Activated CD4-positive, alpha-beta T cell treated with anti-CD3 and anti-CD28 coated beads, Interleukin-10, Interleukin-2, amounts not matched to agents 100 ng/mL and 50 ng/mL, durations not matched to agents 16 hours and 8 hours (primary cell): ENCODE results near the gene NKD2.

Experiments used
- DNase-seq: peaks from one replicate; pipeline ENCODE4 v3.0.0-alpha.2; 2020

Gene NKD2

GRCh38 chr5:1047332-1047965 is 38.8 kb downstream of the NKD2 start:
- DNase-seq, result no peak

DNA sequence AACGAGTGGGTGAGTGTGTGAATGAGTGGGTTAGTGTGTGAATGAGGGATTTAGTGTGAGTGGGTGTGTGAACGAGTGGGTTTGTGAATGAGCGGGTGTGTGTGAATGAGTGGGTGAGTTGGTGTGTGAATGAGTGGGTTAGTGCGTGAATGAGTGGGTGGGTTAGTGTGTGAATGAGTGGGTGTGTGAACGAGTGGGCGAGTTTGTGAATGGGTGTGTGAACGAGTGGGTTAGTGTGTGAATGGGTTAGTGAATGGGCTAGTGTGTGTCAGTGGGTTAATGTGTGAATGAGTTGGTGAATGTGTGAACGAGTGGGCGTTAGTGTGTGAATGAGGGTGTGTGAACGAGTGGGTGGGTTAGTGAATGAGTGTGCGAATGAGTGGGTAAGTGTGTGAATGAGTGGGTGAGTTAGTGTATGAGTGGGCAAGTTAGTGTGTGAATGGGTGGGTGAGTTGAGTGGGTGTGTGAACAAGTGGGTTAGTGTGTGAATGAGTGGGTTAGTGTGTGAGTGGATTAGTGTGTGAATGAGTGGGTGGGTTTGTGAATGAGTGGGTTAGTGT is 39.6 kb downstream of the NKD2 start:
- DNase-seq, result no peak

- no peak for DNase-seq
Observed at GRCh38 chr5:1048861-1049838, 40.5 kb downstream of the NKD2 start.

DNA sequence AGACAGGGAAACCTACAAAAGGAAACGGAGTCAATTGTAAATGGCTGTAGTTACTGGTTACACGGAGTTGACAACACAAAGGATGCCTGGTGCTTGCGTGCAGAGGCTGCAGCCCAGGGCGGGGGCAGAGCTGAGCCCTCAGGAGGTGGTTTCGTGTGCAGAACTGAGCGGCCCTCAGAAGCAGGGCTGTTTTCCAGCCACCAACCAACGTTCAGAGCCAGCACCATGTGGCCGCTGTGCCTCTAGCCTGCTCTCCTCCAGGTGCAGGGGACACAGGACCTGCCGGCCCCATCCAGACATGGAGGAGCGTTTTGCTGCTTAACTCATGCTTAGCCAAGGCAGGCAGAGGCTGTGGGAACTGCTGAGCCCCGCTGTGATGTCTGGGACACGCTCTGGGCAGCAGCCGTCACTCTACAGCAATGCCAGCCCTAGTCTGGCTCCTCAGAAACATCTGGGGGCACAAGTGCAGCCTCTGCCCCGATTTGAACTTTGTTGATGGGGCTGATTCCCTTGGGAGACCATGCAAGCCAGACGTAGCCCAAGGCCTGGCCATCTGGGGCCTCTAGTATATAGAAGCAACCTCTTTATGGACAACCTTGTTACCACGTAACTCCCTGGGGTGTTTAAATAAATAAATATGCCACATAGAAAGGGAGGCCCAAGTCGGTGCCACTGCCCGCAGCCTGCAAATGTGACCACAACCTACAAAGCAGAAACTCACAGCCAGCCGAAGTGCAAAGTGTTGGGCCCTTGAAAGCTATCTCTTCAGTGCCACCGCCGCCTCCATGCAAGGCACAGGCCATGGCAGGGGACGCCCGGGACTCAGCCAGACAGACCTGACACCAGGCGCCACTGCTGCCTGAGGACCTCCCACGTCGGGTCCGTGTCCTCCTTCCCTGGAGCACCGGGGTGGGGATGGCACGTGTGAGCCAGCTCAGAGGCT is 42.1 kb downstream of the NKD2 start:
- no peak for DNase-seq

DNA sequence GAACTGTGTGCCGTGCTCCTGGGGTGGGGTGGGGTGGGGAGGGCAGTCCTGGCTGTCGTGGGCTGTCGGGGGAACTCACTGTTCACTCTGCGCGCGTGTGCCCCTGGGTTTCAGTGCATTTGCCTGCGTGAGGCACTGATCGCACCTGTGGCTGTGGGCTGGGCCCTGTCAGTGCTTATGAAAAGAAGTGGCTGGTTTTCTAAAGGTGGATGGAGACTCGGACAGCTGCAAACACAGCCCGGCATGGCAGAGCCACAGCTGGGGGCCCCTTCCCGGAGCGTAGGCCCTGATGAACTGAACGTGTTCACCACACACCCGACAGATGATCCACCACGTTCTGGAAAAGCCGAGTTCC is 42.7 kb downstream of the NKD2 start:
- DNase-seq, result no peak

DNA sequence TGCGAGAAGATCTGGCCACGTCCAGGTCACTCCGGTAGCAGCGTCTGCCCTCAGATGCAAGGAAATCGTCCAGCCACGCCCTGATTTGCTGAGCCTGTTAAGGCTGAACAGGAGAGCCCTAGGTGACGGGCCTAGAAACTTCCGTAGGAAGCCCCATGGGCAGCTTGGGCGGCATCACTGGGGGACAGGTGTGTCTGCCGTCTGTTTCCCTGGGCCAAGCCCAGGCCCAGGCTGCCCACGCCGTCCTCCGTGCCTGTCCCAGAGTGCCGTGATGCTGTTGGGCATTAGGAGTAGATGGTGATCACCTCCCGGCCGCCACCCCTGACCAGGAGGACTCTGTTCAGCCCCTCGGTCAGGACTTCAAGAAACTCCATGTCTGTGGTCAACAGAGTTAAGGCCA is 43.5 kb downstream of the NKD2 start:
- DNase-seq, result no peak

DNA sequence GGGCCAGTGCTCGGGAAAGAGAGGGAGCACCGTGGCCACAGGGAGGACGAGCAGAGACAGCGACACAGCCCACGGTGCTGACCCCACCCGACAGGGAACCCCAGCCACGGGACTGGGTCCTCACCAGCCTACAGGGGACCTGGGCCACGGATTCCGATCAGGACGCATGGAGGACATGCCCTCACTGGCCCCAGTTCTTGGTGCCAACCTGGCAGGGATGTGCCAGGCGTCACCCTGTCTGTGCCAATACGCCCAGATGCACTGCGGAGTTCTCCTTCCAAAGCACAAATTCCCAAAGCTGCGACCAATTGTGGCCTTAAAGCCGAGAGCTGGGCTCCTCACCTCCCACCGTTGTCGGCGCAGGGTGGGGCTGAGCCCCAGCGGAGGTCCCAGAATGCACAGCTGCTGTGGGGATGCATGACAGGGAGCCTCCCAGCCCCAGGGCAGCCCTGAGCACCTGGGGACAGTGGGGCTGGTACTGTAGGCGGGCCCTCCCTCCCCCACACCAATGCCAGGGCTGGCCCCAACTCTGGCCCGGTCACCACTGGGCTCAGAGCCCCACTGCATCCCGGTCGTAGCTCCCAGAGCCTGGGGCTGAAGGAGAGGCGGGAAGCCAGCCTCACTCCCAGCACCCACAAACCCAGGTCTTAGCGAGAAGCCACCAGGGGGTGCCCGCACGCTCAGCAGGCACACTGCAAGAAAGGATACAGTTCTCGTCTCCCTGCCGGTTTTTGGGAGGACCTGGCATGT is 44.2 kb downstream of the NKD2 start:
- DNase-seq, result no peak

GRCh38 chr5:1053391-1054017 is 44.9 kb downstream of the NKD2 start:
- no peak for DNase-seq

- no peak for DNase-seq
Observed at GRCh38 chr5:1054018-1054798, 45.6 kb downstream of the NKD2 start.

DNA sequence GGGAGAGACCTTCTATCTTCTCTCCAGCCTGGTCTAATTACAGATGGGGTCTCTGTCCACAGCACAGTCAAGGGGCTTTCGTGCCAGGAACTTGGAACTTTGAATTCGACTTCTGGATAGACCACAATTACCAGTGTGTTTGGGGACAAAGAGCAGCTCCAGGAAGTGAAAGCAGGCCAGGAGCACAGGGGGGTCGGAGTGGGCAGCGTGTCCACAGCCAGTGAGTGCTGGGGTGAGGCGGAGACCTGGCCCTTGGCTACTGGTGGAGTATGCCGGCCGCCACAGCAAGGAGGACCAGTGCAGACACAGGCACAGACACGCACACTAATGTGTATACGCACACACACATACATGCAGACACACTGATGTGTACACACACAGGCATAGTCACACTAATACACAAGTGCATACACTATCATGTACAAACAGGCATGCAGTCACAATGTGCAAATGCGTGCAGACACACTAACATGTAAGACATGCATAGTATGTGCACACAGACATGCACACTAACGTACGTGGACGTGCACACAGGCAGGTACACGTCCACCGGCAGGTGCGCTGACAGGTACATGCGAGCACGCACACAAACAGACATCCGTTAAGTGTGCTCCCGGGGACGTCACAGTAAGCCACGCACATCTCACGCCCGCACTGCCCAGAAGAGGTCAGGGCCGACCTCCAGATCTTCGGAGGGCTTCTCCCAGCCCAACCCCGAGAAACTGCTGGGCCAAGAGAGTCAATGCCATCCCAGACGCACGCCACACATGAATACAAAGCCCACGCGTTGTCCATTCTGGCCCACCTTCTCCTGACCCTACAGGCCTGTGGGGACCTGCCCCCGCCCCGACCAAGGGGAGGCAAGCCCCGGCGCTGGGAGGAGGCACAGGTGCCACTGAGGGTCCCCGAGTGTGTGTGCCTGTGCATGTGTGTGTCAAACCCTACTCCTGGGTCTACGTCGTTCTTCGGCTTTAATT is 46.5 kb downstream of the NKD2 start:
- DNase-seq, result no peak

DNA sequence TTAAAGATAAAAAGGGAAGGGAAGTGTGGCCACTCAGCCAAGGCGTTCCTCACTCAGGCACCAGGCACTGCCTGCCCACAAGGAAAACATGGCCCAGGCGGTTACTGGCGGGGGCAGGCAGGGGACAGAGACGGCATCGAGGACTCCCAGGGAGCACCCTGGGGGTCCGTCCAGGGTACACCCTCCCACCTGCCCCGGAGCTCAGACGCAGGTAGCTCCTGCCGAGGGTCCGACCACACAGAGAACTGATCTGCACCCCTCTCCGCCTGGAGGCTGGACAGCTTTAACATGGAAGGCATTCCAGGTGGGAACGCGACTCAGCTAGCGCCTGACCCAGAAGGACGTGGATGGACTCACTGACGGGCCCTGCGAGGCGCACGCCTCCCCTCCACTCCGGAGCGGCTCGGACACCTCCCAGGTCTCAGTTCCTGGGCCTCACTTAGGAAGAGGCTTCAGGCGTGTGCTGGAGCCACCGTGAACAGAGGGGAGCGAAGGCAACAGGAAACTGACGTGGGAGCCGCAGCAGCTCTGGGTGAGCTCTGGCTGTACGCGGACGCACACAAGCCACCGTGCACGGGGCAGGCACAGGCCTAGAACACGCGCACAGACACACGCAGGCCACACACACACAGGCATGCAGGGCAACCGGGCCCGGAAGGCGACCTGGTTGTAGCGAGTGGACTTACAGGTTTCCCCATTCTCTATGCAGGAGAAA is 47.5 kb downstream of the NKD2 start:
- DNase-seq, result no peak

DNA sequence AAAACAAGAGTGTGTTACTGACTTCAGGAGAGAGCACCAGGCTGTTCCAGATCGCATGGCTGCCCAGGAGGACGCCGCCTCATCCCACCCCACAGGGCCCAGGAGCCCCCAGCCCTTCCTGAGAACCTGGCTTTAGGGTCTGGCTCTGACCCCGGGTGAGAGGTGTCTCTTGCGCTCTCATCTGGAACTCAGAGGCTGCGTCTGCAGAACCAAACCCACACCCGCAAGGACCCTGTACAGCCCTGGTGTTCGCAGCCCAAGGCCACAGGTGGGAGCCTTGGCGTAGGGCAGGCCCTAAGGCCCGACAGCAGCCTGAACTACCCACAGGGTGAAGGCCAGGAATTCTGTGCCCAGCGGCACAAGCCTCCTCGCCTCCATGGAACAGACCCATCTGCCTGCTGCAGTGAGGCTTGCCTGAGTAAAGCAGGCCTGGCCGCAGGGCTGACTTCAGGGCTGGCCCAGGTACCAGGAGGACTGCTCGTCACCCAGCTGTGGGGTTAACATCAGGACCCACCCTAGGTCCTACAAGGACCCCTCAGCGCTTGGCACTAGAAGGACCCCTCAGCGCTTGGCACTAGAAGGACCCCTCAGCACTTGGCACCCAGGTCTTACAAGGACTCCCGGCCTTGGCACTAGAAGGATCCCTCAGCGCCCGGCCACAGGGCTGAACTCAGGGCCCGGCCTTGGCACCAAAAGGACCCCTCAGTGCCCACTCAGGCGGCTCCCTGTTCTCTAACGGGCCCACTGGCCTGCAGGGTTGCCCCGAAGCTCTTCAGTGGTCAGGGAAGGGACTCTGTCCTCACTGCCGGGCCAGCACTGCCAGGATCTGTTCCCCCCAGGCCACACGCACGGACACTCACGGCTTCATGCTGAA is 48.2 kb downstream of the NKD2 start:
- no peak for DNase-seq

DNA sequence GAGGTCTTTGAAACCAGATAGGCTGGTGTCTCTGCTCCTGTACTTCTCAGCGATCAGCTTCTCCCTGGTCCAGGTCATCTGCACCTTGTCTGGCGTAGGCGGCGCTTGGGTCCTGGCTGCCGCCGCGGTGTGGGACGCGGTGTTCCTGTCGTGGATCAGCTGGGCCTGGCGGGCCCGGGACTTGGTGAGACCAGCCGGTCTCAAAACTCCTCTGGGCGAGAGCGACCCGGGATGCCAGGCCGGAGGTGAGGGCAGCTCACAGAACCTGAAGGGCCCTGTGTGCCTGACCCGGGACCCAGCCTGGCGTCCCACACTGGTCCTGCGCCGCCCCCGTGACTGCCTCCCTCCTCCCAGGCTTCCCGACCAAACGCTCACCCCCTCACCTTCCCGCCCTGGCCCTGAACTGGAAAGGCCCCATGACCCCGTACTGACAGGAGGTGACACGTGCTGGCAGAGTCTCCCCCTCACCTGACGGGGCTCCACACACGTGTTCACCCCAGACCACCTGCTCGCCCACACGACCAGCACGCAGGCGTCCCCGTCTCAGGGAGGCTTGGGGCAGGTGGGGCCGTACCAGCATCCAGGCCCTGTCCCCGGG is 49.0 kb downstream of the NKD2 start:
- no peak for DNase-seq

GRCh38 chr5:1058083-1058945 is 49.7 kb downstream of the NKD2 start:
- DNase-seq, result no peak

DNA sequence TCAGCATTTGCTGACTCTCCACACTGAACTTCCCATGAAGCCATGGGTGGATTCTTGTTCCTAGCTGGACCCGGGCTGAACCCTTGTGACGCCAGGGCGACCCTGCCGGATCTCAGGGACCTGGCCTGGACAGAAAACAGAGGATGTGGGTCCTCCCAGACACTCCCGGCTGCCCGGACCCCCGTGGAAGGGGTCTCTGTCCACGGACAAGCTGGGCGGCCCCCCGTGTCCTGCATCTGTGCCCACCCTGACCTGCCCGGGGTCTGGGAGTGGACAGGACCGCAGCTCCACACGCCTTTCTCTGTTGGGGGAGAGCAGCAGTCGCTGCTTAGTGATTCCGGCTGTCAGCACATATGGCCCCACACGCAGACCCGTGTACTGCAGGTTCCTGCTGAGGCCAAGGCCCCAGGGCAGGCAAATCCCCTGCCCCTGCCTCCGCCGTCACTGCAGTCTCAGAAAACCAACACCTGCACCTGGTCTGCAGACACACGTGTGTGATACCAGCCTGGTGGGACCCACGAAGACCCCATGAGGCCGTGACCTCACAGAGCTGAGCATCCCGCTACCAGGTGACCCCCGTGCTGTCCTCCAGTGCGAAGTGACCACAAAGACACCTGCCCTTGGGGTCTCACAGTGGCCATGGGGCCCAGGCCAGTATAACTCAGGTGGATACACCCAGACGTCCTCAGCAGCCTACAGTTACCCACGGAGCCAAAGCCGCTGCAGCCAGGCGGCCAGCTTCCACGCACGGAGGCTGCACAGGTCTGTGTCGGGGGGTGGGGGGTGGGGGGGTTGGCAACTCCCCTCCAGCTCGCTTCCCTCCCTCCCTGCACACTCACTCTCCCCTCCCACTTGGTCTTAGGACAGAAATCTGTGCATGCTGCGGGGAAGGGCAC is 50.6 kb downstream of the NKD2 start:
- no peak for DNase-seq
